Measurements from ENCODE around the gene MMP23B.
"Not testable (repeated sequence)": the region's sequence is repeated elsewhere in the genome, so short reads cannot be mapped to it uniquely, and the experiment has no call there.

MMP23B gene

DNA sequence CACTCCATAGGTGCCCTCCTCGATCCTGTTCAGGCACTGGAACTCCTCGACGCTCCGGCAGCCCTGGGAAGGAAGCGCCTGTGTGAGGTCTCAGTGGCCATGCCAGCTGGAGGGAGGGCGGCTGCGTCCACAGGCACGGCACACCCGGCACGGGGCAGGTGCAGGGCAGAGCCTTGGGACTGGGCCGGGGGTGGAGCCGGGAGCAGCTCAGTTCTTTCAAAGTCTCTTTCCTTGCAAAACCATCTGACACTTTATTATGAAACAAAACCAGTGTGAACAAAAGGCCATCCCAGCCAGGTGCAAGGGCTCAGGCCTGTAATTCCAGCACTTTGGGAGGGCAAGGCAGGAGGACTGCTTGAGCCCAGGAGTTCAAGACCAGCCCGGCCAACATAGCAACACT is 6.6 kb downstream of the MMP23B start:
- not testable (repeated sequence) for H3K4me3 ChIP-seq (replicated peaks; ENCODE audit: low read depth, low read length); DNase-seq (ENCODE audit: extremely low read depth, low read depth)

DNA sequence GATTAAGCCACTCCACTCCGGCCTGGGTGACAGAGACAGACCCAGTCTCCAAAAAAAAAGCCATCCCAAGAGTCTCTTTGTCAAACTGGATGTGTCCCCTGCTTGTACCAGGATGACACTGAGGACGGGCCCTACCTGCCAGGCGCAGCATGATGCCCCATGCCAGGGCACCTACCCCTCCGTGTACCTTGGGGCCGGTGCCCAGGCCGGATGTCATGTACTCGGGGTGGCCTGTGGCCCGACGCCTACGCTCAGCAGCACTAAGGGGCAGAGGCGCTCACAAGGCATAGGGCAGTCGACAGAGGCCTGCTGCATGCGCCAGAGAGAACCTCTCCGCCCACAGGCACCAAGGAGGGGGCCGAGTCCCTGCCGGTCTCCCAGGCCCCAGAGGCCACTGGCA is 7.4 kb downstream of the MMP23B start:
- not testable (repeated sequence) for DNase-seq (ENCODE audit: extremely low read depth, low read depth); H3K4me3 ChIP-seq (replicated peaks; ENCODE audit: low read depth, low read length)

GRCh38 chr1:1640081-1640480 is 8.1 kb downstream of the MMP23B start:
- not testable (repeated sequence) for DNase-seq (ENCODE audit: extremely low read depth, low read depth); H3K4me3 ChIP-seq (replicated peaks; ENCODE audit: low read depth, low read length)

DNA sequence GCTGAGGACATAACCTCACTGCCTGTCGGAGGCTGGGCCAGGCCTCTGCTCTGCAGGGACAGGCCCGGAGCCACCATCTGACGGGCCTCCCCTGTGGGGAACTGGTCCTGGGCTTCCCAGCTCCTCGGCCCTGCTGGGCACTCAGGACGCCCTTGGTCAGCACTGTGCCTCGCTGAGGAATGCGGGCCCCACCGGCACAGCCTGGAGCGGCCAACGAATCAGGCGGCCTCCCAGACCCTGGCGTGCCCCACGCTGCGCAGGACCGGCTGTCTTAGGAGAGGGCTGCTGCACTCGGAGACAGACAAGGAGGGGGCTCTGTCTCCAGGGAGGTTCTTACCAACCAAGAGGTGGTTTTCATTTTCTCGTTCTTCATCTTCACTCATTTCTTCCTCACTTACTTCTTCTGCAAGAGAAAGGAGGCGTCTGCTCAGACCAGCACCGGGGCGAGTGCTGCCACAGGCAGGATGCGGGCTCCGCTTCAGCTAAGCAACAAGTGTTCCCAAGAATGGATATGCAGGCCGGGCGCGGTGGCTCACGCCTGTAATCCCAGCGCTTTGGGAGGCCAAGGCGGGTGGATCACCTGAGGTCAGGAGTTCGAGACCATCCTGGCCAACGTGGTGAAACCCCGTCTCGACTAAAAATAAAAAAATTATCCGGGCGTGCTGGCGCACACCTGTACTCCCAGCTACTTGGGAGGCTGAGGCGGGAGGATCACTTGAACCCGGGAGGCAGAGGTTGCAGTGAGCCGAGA is 8.9 kb downstream of the MMP23B start:
- not testable (repeated sequence) for H3K4me3 ChIP-seq (replicated peaks; ENCODE audit: low read depth, low read length); DNase-seq (ENCODE audit: extremely low read depth, low read depth)

DNA sequence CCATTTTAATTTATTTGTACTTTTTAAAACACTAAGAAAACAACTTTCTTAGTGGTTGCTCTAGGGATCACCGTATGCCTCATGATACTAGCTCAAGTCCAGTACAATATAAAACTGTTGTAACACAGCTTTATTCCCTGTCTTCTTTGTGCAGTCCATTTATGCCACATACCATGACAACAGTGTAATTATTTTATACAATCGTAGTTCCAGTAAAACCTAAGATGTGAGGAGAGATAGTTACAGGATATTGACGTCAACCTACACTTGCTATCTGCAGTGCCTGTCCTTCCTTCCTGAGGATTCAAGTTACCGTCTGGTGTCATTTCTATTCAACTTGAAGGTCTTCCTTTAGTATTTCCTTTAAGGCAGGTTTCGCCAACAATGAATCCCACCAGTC is 14.4 kb downstream of the MMP23B start:
- not testable (repeated sequence) for H3K4me3 ChIP-seq (replicated peaks; ENCODE audit: low read depth, low read length); DNase-seq (ENCODE audit: extremely low read depth, low read depth)

- H3K4me3 ChIP-seq (replicated peaks; ENCODE audit: low read depth, low read length); DNase-seq (ENCODE audit: extremely low read depth, low read depth): not testable (repeated sequence)
Observed at GRCh38 chr1:1647567-1648241, 15.7 kb downstream of the MMP23B start.

DNA sequence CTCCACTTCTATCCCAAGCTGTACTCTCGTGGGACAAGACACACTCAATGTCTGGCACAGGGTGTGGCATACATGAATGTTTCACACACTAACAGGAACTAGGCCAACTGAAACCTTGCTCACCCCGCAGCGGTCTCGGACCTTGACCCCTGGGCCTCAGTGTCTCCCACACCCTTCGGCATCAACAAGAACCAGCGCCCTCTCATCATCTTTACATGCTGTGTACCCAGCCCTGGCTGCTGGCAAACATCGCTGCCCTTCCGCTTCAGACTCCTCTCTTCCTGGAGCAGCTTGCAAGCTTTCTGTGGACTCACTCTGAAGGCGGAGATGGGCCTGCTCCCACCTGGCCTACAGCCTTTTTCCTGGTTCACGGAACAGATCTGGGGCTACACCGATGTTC is 16.3 kb downstream of the MMP23B start:
- H3K4me3 ChIP-seq (replicated peaks; ENCODE audit: low read depth, low read length) = not testable (repeated sequence)

DNA sequence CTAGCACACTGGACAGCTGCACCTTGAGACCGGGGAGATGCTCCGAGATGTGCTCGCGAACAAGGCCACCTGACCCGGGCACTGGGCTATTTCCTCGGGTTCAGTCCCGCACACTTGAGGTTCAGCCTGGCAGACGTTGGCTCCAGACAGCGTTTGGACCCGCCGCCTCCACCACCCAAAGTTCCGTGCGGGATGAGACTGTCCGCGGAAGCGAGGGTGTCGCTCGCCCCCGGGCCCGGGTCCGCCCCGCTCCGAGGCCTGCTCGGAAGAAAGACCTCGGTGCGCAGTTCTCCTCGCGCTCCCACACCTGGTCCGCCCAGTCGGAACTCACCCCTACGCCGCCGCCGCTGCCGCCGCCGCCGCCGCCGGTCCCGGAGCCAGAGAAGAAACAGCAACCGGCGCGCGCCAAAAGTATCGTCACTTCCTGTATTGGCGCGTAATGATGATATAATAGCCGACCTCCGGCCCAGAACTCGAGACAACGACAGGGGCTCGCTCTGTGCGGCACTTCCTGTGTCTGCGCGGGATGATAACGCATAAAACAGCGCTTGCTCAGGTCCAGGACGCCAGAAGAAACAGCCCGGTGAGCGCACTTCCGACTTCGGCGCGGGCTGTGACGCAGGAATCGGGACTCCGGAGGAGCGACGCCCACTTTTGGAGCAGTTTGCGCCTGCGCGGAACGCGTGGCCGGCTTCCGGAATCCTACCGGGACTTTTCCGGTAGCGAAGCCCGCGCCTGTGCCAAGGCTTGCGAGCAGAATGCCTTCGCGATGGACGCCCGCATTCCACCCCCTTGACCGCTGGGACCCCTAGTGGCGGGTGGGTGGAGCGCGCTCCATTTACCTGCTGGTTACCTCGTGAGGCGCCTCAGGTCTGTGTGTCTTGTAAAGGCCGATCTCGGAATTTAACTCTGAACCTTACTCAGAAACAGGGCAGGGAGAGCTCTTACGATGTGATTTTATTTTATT is 26.9 kb downstream of the MMP23B start, which contains the start of gene CDK11B:
CDK11B (minus strand) TSS at position 422 of the 967 bp plus-strand sequence. CDS start 1,519 bp downstream, outside the sequence.
- peak within 1 kb of the TSS; percentile 53 for H3K4me3 ChIP-seq (replicated peaks; ENCODE audit: low read depth, low read length)
- peak; percentile 83 for DNase-seq (ENCODE audit: extremely low read depth, low read depth)

More for the DNA sequence above, 16.3 kb downstream of the MMP23B start:
- not testable (repeated sequence) for DNase-seq (ENCODE audit: extremely low read depth, low read depth)

DNA sequence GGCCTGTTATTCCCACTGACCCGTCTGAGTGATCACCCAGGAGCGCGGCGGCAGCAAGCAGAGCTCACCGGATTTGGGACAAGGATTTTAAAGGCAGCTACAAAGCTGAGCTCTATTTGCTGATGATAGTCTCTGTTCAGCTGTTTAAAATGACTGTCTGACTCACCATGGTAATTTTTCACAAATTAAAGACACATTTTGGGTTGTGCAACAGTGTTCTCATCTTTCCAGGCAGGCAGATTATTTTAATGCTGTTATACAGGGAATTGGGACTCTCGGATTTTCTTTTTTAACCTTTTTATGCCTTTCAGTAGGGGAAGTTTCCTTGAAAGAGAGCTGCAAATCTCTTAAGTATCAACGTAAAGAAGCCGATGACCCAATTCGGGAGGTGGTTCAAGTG is 30.4 kb downstream of the MMP23B start:
- peak overlapping the region; percentile 23 for H3K4me3 ChIP-seq (replicated peaks; ENCODE audit: low read depth, low read length)
- not testable (repeated sequence) for DNase-seq (ENCODE audit: extremely low read depth, low read depth)

More for the DNA sequence above, 26.9 kb downstream of the MMP23B start, which contains the start of gene CDK11B:
- TF ChIP-seq, protein P1, sequence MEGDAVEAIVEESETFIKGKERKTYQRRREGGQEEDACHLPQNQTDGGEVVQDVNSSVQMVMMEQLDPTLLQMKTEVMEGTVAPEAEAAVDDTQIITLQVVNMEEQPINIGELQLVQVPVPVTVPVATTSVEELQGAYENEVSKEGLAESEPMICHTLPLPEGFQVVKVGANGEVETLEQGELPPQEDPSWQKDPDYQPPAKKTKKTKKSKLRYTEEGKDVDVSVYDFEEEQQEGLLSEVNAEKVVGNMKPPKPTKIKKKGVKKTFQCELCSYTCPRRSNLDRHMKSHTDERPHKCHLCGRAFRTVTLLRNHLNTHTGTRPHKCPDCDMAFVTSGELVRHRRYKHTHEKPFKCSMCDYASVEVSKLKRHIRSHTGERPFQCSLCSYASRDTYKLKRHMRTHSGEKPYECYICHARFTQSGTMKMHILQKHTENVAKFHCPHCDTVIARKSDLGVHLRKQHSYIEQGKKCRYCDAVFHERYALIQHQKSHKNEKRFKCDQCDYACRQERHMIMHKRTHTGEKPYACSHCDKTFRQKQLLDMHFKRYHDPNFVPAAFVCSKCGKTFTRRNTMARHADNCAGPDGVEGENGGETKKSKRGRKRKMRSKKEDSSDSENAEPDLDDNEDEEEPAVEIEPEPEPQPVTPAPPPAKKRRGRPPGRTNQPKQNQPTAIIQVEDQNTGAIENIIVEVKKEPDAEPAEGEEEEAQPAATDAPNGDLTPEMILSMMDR (IDR thresholded peaks at IDR 0.05; ENCODE audit: low read depth, low read length, missing control alignments) = peak; percentile 14

DNA sequence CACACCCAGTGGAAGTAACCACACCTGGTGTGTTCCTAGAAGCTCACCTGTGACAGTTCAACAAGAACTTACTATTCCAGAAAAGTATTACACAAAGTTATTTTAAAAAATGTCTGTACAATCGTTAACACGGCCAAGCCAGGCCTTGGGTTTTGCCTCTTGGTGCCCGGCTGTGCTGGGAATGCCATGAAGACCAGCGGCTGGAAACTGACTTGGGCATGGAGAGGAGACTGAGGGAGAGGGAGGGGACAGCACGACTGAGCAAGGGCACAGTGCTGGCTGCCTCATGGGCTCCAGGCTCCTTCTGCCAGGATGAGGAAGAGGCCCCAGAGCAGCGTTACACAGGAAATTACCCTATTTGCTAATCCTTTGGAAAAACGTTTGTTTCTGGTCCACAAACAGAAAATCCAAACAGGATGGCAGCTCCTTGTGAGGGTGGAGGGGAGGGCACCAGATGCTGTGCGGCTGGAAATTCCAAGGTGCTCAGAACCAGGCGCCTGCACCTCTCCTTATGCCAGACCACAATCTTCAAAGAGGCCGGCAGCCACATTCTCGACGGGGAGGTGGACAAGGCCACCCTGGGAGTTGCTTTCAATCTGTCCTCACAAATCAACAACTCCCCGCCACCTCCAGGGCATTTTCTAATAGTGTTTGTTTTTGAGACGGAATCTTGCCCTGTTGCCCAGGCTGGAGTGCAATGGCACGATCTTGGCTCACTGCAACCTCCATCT is 31.0 kb downstream of the MMP23B start:
- not testable (repeated sequence) for DNase-seq (ENCODE audit: extremely low read depth, low read depth)
- H3K4me3 ChIP-seq (replicated peaks; ENCODE audit: low read depth, low read length) = peak overlapping the region; percentile 23

- H3K4me3 ChIP-seq (replicated peaks; ENCODE audit: low read depth, low read length); DNase-seq (ENCODE audit: extremely low read depth, low read depth): not testable (repeated sequence)
Observed at GRCh38 chr1:1664318-1664717, 32.3 kb downstream of the MMP23B start.

Measured in HFF-Myc (cell line).